HCT116 (cell line): Measurements from ENCODE around the gene CLEC4A.

Experiments used
- CEBPB ChIP-seq: IDR thresholded peaks from 2 replicates; pipeline ENCODE4 v1.6.1; 2012; ENCODE audit warnings: low read depth
- CTCF ChIP-seq, 3 experiments: fragments of 200-600 bp in 1 of 3; sonication (generic) in 1 of 3; IDR thresholded peaks in 2 of 3; conservative IDR thresholded peaks in 1 of 3; 2 replicates each; pipeline ENCODE4 v1.5.1; 2012 to 2017; ENCODE audit warnings: low read depth in 2 of 3, low read length in 2 of 3, antibody characterized with exemption in 1 of 3, borderline replicate concordance in 1 of 3, control low read depth in 1 of 3, mild to moderate bottlenecking in 1 of 3, mixed read lengths in 1 of 3, mixed run types in 1 of 3, moderate library complexity in 1 of 3; ENCODE audit not compliant: insufficient read depth in 1 of 3
- POLR2A ChIP-seq: IDR thresholded peaks from 2 replicates; pipeline ENCODE4 v1.7.0; 2011; ENCODE audit warnings: borderline replicate concordance; ENCODE audit not compliant: insufficient read depth, insufficient read length; ENCODE audit errors: extremely low read depth
- POLR2AphosphoS5 ChIP-seq: IDR thresholded peaks from 2 replicates; pipeline ENCODE4 v1.6.1; 2011; ENCODE audit warnings: mild to moderate bottlenecking, low read depth, low read length, moderate library complexity
- YY1 ChIP-seq: IDR thresholded peaks from 2 replicates; pipeline ENCODE4 v1.6.1; 2011; ENCODE audit warnings: low read length, low read depth, moderate library complexity, mild to moderate bottlenecking; ENCODE audit not compliant: insufficient replicate concordance; ENCODE audit errors: extremely low read depth

- no peak for TF ChIP-seq POLR2A
- no peak for TF ChIP-seq CTCF (IDR thresholded peaks at IDR 0.05 in 2 of 3, conservative IDR thresholded peaks at IDR 0.05 in 1 of 3; ENCODE audit: borderline replicate concordance in 1 of 3, insufficient read depth in 1 of 3, low read depth in 2 of 3, low read length in 2 of 3)
- no peak for TF ChIP-seq POLR2AphosphoS5
- TF ChIP-seq CEBPB: no peak
- TF ChIP-seq YY1: no peak
These were observed 34.2 kb downstream of the CLEC4A start for GRCh38 chr12:8157484-8158198.
